Stimulated activated naive CD4-positive, alpha-beta T cell treated with Interleukin-2 at 50 U/mL for 16 hours (primary cell): ENCODE data around the gene XPO1.
"Not testable (repeated sequence)": the region's sequence is repeated elsewhere in the genome, so short reads cannot be mapped to it uniquely, and the experiment has no call there.

Source experiments
- DNase-seq: peaks from one replicate; lab custom pipeline; 2025; lab: John Stamatoyannopoulos, UW

Gene XPO1

DNA sequence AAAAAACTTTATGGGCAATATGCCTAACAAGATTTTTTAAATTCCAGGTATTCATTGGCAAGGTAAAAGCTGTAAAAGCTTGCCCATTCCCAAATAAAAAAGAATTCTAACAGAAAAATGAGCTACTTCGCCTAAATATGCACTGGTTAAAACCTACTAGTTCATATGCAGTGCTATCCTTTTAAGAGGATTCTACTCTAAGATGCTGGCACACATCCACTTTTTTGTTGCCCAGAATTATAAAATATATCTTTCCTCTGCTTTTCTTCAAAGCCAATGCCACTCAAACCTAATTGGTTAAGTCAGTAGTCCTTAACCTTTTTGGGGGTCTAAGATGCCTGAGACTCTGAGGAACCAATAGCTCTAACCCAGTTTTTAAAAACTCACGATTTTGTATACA, 3.2 kb downstream of the XPO1 start:
- no peak for DNase-seq

DNA sequence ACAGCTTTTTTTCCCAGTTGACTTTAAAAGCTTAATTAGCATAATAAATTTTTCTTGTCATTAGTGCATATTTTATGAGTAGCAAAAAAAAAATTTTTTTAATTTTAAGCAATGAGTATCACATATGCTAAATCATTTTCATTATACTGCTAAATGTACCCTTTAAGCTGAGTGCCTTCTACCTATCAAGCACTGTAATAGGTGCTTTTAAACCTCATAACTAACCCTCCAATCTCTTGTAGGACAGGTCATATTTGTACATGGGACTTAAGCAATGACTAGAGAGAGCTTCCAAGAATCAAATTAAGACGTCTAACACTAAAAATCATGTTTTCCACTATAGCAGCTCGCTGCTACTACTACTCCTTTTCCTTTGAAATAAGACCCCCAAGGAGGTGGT, 7.4 kb downstream of the XPO1 start:
- no peak for DNase-seq

DNA sequence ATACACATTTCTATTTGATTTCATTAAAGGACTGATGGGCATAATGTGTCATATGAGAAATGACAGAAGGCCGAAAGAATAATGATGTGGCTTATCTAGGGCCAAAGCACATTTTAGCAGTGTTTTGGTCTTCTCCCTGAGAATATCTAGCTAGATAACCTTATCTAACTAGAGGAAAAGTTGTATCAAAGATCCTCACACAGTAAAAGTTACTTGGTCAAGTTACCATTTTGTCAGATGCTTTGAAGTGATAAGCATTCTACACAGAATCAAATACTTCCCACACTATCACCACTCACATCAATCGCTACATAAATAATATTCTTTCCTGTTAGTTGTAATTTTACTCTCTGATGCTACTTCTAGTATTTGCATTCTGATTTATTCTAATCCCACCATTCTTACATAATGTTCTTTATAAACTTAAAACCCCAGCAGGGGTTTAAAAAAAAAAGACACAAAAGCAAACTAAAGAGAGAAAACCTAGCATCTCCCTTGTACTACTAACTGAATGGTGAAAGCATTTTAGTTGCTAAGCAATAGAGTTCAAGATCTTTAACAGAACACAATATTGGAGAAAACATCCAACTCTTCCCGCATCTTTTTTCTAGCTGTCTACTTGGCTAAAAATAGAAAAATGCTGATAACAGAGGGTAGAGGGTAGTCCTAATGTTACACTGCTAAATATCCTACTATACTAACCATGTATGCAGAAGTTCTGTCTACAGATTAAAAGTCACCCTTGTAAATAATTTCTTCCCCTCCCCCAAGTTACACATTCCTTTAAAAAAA, 8.0 kb downstream of the XPO1 start:
- no peak for DNase-seq

GRCh38 chr2:61520261-61520660, 17.9 kb downstream of the XPO1 start:
- no peak for DNase-seq

- no peak for DNase-seq
These were observed 25.3 kb downstream of the XPO1 start for GRCh38 chr2:61512768-61513398.

GRCh38 chr2:61510674-61511671, 27.2 kb downstream of the XPO1 start:
- no peak for DNase-seq

GRCh38 chr2:61504949-61505348, 33.2 kb downstream of the XPO1 start:
- DNase-seq, result no peak

DNA sequence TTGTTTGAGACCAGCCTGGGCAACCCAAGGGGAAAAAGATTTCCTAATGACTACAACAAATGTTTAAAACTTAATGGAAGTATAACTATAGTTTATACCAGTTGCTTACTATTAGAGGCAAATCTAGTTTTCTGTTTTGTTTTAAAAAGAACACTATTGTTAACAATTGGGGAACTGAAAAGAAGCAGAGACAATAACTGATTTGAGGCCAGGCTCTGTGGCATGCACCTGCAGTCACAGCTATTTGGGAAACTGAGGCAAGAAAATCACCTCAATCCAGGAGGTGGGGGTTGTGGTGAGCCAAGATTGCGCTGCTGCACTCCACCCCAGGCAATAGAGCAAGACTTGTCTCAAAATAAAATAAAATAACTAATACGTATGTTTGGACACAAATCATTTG, 39.1 kb downstream of the XPO1 start:
- DNase-seq, result no peak

- DNase-seq, result no peak
These were observed 44.6 kb downstream of the XPO1 start for GRCh38 chr2:61493523-61493942.

DNA sequence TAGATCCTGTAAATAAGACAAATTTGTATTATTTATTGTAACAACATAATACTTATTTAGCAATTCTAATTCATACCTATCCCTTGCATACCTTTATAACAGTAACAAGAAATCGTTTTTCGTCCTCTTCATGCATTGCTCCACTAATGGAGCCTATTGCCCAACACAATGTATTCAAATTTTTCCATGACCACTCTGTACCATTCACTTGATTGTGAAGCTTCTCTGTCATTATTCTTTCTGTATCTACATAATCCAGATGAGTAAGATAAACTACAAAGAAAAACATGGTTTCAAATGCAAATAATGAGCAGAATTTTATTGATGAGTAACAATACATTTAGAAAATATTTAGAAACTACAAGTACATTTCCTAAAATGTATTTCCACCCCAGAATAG, 45.7 kb downstream of the XPO1 start:
- no peak for DNase-seq

- no peak for DNase-seq
These were observed 52.9 kb downstream of the XPO1 start for GRCh38 chr2:61485281-61485680.

DNA sequence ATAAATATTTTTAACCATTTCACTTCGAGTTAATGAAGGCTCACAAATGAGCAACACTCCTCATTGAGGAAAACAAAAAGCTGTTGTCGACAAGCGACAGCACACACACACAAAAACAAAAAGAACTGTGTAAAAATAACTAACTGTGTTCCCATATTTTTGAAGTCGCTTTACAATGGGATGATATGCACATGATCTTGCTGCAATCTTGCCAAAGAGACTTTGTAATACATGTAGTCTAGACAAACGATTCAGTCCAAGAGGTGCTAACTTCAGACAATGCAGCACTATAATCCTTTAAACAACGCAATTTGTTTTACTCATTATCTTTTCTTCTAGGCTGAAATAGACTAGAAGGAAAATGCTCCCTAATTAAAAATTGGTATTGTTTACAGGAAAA, 60.1 kb downstream of the XPO1 start:
- no peak for DNase-seq

DNA sequence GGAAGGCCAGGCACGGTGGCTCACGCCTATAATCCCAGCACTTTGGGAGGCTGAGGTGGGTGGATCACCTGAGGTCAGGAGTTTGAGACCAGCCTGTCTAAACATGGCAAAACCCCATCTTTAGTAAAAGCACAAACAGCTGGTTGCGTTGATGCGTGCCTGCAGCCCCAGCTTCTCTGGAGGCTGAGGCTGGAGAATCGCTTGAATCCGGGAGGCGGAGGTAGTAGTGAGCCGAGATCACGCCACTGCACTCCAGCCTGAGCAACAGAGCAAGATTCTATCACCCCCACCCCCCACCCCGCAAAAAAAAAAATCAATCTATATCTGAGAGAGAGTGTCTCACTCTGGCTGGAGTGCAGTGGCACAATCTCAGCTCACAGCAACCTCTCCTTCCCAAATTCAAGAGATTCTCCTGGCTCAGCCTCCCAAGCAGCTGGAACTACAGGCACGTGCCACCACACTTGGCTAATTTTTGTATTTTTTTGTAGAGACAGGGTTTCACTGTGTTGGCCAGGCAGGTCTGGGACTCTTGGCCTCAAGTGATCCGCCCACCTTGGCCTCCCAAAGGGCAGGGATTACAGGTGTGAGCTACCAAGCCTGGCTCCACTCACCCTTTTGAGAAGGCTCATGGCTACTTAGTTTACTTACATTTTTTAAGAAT, 61.1 kb downstream of the XPO1 start:
- not testable (repeated sequence) for DNase-seq

DNA sequence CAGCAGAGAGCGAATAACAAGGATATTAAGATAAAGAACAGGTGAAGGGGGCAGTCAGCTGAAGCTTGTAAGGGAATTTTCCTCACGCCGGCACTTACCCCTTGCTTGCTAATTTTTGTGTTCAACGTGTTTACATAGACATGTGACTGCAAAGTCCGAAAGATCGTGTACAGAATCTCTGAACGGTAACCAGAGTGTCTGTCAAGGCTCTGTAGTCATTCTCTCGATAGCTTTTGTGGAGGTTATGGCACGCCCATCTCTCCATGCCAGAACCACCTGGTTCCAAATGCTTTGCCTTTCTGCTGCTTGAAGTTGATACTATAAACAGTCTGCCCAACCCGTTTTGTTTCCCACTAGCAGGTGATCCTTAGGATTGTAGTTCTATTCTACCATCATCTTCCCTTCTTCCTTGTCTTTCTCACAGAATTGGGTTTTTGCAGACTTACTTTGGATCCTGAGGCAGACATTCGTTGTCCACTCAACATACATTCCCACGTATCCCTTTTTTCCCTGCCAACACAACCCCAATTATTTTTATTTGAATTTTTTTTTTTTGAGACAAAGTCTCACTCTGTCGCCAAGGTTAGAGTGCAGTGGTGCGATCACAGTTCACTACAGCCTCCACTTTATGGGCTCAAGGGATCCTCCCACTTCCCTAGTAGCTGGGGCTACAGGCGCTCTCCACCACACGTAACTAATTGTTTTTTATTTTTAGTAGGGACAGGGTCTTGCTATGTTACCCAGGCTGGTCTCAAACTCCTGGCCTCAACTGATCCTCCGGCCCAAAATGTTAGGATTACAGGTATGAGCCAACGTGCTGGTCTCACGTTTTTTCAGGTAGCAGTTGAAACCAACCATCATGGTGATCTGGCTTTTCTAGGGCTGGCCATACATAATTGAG, 66.0 kb downstream of the XPO1 start:
- no peak for DNase-seq

DNA sequence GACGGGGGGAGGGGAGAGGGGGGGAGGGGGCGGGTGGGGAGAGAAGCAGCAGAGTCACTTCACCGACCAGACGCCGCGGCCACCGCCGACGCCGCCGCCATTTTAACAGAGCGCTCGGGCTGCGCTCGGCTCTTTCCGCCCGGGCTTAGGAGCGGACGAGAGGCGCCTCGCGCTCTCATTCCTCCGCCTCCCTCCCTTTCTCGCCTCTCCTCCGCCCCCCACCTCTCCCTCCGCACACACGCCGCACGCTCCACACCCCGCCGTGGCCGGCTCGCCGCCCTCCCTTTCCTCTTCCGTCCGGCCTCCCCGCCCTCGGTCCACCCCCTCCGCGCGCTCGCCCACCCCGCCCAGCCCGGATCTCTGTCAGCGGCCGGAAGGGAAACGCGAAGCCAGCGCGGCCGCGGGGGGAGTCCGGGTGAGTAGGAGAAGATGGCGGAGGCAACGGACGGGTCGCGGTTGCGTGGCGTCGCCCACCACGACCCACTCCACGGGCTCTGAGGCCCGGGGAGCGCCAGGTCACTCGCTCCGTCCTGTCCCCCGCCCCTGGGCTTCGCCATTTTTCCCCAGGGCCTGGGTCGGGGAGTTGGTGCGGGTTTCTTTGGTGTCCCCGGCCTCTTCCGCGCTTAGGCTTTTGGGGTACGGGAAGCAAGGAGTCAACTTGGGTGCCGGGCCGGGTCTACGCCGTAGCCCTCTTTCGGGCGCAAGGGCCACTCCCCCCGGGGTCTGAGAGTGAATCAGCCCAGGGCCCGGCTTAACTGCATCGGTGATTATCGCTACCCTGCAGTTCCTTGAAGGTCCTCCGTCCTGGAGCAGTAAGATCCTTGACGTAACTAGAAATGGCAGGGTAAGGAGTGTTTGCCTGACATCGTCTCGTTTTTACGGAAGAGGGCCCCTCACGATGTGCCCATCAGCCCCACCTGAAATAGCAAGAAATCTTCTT, 66.9 kb downstream of the XPO1 start, which contains the start of gene USP34:
Gene USP34, minus strand, starts transcription at position 123 of the 940 bp plus-strand sequence. CDS start 395 bp downstream, outside the sequence.
- peak; percentile 95 for DNase-seq

- peak; percentile 86 for DNase-seq
These were observed 67.8 kb downstream of the XPO1 start for GRCh38 chr2:61470122-61470951.

- DNase-seq, result no peak
These were observed 68.6 kb downstream of the XPO1 start for GRCh38 chr2:61469424-61470121.

GRCh38 chr2:61468231-61468630, 69.9 kb downstream of the XPO1 start:
- not testable (repeated sequence) for DNase-seq
